Bronchial epithelial cell (primary cell): ENCODE results near the gene PIGZ. TPM values are rescaled to one million over a fixed set of nuclear protein-coding genes. Genes with fewer than 3 reads are reported as not detected.

ENCODE experiments used
- DNase-seq: peaks from one replicate; pipeline ENCODE4 v3.0.0-alpha.2; 2010; ENCODE audit warnings: low read depth
- FAIRE-seq: peaks from 2 replicates; lab custom pipeline; 2011; peaks lifted over from hg19 to GRCh38; lab: Jason Lieb, UNC
- H3K27me3 ChIP-seq: 2 replicates; pipeline ENCODE4 v1.5.1; 2011; ENCODE audit warnings: low read length; ENCODE audit not compliant: control insufficient read depth, insufficient read depth
- H3K36me3 ChIP-seq: 2 replicates; pipeline ENCODE4 v1.5.1; 2011; ENCODE audit warnings: low read length; ENCODE audit not compliant: control insufficient read depth, insufficient read depth
- H3K4me3 ChIP-seq: 2 replicates; pipeline ENCODE4 v1.5.1; 2011; ENCODE audit warnings: mild to moderate bottlenecking, low read depth, low read length, control low read depth
- total RNA-seq: library from RNA; depleted of rRNA; stranded (reverse); fragments of >200 nt; gene quantifications from 2 replicates; pipeline ENCODE4 v1.2.1, GENCODE V29; 2014
- TF ChIP-seq, protein P1 (sequence below): IDR thresholded peaks from 2 replicates; pipeline ENCODE4 v1.5.1; 2011; ENCODE audit warnings: mild to moderate bottlenecking, moderate library complexity, low read length, control low read depth, inconsistent platforms; ENCODE audit not compliant: insufficient read depth, severe bottlenecking

PIGZ gene
- total RNA-seq, 1 donor from 2014 or later, result 1.6 TPM

DNA sequence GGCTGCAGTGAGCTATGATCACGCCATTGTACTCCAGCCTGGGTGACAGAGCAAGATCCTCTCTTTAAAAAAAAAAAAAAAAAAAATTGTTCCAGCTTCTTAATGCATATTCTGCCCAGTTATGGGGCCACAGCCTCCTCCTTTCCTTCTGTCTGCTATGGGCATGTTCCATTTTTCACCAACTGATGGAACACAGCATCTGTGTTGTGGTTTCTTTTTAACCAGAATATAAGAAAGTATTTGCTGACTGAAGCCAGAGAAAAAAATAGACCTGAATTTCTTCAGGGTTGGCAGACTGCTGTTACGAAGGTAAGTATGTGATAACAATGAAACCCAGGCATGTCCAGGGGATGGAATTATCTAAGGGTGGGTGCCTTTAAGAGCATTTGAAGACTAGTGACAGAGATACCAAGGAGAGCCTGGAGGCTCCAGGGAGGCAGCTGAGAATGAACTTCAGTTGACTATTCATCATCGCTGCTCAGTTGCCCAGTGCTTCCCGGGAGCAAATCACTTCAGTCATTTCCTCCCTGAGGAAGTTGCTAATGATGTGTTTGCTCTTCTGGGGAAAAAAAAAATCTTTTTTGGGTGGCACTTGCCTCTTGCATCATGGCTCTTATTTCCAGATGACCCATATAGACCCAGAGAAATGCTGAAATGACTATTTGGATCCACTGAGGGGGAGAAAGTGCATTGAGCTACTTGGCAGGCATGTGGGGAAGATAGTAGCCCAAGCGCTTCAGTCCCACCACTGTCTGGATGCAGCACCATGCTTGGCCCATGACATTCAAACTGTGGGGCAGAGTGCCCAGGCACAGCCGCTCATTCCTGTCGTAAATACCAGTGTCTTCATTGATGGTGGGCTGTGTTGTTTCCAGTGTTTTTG lies 40.8 kb downstream of the PIGZ start:
- Histone ChIP-seq H3K36me3 (peaks cover 5% of the 10 kb centered on the region), H3K27me3 (no peaks in the 10 kb centered on the region), H3K4me3 (no peak overlapping the region)
- FAIRE-seq, result no peak
- TF ChIP-seq, protein P1, sequence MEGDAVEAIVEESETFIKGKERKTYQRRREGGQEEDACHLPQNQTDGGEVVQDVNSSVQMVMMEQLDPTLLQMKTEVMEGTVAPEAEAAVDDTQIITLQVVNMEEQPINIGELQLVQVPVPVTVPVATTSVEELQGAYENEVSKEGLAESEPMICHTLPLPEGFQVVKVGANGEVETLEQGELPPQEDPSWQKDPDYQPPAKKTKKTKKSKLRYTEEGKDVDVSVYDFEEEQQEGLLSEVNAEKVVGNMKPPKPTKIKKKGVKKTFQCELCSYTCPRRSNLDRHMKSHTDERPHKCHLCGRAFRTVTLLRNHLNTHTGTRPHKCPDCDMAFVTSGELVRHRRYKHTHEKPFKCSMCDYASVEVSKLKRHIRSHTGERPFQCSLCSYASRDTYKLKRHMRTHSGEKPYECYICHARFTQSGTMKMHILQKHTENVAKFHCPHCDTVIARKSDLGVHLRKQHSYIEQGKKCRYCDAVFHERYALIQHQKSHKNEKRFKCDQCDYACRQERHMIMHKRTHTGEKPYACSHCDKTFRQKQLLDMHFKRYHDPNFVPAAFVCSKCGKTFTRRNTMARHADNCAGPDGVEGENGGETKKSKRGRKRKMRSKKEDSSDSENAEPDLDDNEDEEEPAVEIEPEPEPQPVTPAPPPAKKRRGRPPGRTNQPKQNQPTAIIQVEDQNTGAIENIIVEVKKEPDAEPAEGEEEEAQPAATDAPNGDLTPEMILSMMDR, result no peak
- no peak for DNase-seq

DNA sequence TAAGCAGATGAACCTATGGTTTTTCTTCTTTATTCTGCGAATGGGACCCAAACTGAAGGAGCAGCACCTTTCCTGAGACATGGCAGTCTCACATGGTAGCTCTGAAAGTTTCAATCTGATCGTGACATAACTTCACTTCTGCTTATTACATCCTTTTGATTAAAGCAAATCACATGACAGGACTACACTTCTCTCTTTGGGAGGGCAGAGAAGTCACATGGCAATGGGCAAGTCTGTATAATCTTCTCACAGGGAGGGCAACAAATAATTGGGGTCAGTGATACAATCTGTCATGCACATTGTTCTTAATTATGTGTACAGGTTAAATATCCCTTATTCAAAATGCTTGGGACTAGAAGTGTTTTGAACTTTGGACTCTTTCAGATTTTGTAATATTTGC lies 47.9 kb downstream of the PIGZ start:
- Histone ChIP-seq H3K27me3 (no peaks in the 10 kb centered on the region), H3K36me3 (no peaks in the 10 kb centered on the region), H3K4me3 (no peak overlapping the region)
- no peak for FAIRE-seq
- TF ChIP-seq, protein P1, result no peak
- DNase-seq, result no peak

DNA sequence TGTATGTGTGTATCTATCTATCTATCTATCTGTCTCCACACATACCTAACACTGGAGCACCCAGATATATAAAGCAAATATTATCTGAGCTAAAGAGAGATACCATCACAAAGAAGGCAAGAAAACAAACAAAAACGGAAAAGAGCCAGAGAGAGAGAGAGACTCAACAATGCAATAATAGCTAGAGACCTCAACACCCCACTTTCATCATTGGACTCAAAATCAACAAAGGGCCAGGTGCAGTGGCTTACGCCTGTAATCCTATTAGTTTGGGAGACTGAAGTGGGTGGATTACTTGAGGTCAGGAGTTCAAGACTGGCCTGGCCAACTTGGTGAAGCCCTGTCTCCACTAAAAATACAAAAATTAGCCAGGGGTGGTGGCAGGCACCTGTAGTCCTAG lies 49.7 kb downstream of the PIGZ start:
- Histone ChIP-seq H3K36me3 (peaks cover 9% of the 10 kb centered on the region), H3K27me3 (no peaks in the 10 kb centered on the region), H3K4me3 (no peak overlapping the region)
- no peak for DNase-seq
- TF ChIP-seq, protein P1, result no peak
- no peak for FAIRE-seq

DNA sequence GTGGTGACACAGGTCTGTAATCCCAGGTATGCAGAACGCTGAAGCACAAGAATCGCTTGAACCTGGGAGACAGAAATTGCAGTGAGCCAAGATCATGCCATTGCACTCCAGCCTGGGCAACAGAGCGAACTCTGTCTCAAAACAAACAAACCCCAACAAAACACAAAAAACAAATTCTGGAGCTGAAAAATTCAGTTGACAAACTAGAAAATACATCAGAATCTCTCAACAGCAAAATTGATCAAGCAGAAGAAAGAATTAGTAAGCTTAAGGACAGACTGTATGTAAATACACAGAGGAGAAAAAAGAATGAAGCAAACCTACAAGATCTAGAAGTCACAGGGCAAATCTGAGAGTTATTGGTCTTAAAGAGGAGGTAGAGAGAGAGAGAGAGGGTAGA lies 51.6 kb downstream of the PIGZ start:
- H3K27me3 ChIP-seq, result no peaks in the 10 kb centered on the region
- FAIRE-seq, result no peak
- DNase-seq, result no peak

DNA sequence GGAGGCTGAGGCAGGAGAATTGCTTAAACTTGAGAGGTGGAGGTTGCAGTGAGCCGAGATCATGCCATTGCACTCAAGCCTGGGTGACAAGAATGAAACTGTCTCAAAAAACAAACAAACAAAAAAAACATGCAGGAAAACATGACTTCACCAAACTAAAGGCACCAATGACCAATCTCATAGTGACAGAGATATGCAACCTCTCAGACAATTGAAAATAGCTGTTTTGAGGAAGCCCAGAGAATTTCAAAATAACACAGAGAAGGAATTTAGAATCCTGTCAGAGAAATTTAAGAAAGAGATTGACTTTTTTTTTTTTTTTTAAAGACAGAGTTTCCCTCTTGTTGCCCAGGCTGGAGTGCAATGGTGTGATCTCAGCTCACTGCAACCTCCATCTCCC lies 52.4 kb downstream of the PIGZ start:
- FAIRE-seq, result no peak
- Histone ChIP-seq H3K27me3 (no peaks in the 10 kb centered on the region), H3K4me3 (no peak overlapping the region), H3K36me3 (peaks cover 9% of the 10 kb centered on the region)
- DNase-seq, result no peak
- TF ChIP-seq, protein P1, result no peak

More for the DNA sequence above, 51.6 kb downstream of the PIGZ start:
- Histone ChIP-seq H3K4me3 (no peak overlapping the region), H3K36me3 (peaks cover 9% of the 10 kb centered on the region)
- TF ChIP-seq, protein P1, result no peak

DNA sequence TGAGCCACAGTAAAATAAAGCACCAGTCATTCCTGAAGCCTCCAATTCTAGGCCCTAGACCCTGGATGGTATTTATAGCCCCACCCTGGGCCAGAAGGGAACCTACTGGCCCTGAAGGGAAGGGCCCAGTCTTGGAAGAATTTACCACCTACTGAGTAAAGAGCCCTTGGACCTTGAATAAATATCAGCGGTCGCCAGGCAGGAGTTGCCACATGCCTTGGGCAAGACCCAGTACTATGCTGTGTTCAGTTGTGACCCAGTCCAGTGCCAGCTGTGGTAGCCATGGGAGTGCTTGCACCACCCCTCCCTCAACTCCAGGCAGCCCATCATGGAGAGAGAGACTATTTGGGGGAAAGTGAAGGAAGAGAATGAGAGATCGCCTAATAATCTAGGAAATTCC lies 53.3 kb downstream of the PIGZ start:
- Histone ChIP-seq H3K4me3 (no peak overlapping the region), H3K36me3 (peaks cover 9% of the 10 kb centered on the region)

More for the DNA sequence above, 53.3 kb downstream of the PIGZ start:
- DNase-seq (no peak), FAIRE-seq (no peak)
- no peaks in the 10 kb centered on the region for H3K27me3 ChIP-seq
- TF ChIP-seq, protein P1, result no peak
